ENCODE data around the gene CDCP1. TPM values are rescaled to one million over a fixed set of nuclear protein-coding genes. Genes with fewer than 3 reads are reported as not detected.

Gene CDCP1, protein sequence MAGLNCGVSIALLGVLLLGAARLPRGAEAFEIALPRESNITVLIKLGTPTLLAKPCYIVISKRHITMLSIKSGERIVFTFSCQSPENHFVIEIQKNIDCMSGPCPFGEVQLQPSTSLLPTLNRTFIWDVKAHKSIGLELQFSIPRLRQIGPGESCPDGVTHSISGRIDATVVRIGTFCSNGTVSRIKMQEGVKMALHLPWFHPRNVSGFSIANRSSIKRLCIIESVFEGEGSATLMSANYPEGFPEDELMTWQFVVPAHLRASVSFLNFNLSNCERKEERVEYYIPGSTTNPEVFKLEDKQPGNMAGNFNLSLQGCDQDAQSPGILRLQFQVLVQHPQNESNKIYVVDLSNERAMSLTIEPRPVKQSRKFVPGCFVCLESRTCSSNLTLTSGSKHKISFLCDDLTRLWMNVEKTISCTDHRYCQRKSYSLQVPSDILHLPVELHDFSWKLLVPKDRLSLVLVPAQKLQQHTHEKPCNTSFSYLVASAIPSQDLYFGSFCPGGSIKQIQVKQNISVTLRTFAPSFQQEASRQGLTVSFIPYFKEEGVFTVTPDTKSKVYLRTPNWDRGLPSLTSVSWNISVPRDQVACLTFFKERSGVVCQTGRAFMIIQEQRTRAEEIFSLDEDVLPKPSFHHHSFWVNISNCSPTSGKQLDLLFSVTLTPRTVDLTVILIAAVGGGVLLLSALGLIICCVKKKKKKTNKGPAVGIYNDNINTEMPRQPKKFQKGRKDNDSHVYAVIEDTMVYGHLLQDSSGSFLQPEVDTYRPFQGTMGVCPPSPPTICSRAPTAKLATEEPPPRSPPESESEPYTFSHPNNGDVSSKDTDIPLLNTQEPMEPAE
- 1.3 and 32.8 TPM in 2 replicates for total RNA-seq (ENCODE audit: low replicate concordance)

GRCh38 chr3:45145681-45146614 is at the start of gene CDCP1:
Gene CDCP1, minus strand, starts transcription at chr3:45146378. Its CDS starts 91 bp downstream, at chr3:45146287.
- peak; percentile 29 for DNase-seq (ENCODE audit: low read depth)
- TF ChIP-seq CTCF (IDR thresholded peaks at IDR 0.05; ENCODE audit: insufficient read depth, low read length), result no peak
- H3K4me3 ChIP-seq (ENCODE audit: low read depth, low read length), result peak within 1 kb of the TSS; percentile 79

- DNase-seq (ENCODE audit: low read depth), result no peak
- TF ChIP-seq CTCF (IDR thresholded peaks at IDR 0.05; ENCODE audit: insufficient read depth, low read length), result no peak
- no peak overlapping the region for H3K4me3 ChIP-seq (ENCODE audit: low read depth, low read length)
These were observed 48.6 kb upstream of the CDCP1 start for GRCh38 chr3:45194791-45195190.

DNA sequence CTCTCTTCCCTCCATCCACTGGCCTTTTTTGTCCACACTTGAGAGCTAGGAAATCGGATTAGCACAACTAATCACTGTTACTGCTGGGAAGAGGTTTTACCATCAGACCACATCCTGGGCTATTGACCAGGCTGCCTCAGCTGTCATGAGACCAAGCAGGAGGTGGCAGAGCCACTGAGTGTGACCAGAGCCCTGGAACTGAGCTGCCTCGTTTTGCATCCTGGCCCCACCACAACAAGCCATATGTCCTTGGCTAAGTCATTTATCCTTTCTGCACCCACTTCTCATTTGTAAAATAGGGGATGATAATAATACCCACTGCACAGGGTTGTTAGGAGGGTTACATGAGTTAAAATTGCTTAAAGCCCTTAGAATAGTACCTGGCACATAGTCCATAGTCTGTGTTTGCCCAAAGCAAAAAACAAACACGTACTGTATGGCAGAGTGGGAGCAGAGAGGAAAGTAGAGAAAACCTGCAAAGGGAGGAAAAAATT is 45.8 kb upstream of the CDCP1 start:
- TF ChIP-seq CTCF (IDR thresholded peaks at IDR 0.05; ENCODE audit: insufficient read depth, low read length), result no peak

DNA sequence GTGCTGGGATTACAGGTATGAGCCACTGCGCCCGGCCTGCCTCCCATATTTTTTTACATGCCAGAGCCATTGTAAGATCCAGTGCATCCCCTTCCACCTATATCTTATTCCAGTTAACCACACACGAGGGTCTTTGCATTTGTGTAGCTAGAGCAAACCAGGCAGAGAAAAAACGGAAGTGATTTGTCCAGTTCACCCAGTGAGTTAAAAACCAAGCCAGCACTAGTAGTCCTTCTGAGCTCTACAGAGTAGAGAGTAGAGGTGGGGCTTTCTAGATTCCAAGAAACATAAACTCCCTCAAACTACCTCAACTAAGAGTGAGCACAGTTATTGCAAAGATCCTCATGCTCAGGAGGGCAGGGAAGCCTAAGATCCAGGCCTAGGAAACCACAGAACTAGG is 45.2 kb upstream of the CDCP1 start:
- no peak overlapping the region for H3K4me3 ChIP-seq (ENCODE audit: low read depth, low read length)
- TF ChIP-seq CTCF (IDR thresholded peaks at IDR 0.05; ENCODE audit: insufficient read depth, low read length), result no peak
- DNase-seq (ENCODE audit: low read depth), result no peak

More for the DNA sequence above, 45.8 kb upstream of the CDCP1 start:
- no peak overlapping the region for H3K4me3 ChIP-seq (ENCODE audit: low read depth, low read length)
- DNase-seq (ENCODE audit: low read depth), result no peak

DNA sequence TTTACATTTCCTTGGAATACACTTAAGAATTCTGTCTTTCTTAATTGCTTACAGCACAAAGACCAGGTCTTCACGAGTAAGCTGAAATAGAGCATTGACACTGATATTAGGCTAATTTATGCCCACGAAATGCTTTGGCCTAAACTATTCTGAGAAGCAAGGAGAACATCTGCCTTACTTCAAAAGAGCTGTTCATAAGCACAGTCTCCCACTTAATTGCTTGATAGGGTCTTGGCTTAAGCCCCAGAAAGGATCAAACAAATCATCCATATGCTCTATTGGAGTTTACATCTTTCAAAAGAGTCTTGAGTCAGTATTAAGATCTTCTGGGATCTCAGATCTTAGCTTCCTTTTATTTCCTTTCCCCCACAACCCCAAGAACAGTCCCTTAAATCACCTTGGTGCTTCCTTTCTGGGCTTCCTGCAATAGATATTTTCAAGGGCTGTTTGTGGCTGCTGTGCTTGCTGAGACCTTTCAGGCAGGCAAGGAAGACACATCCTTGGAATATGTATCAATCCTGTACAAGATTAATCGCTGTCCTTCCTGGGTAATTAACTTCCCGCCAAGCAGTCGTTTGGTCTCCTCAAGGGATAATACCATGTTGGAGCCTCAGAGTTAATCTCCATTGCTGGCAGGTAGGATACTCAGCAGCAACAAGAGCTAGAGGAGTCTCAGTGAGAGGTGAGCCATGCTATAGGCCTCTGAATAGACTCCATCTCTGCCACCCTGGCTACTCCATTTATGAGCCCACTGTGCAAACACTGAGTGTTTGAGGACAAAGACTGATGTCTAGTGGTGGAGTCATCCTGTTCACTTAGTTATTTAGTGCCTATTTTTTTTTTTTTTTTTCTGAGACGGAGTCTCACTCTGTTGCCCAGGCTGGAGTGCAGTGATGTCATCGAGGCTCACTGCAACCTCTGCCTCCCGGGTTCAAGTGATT is 42.8 kb upstream of the CDCP1 start:
- TF ChIP-seq CTCF (IDR thresholded peaks at IDR 0.05; ENCODE audit: insufficient read depth, low read length), result no peak
- DNase-seq (ENCODE audit: low read depth), result peak; percentile 47
- H3K4me3 ChIP-seq (ENCODE audit: low read depth, low read length), result no peak overlapping the region

Measured in fibroblast of the aortic adventitia (primary cell).